Adipose tissue (tissue), 3 donors: ENCODE data around the gene ZYG11A. TPM values are rescaled to one million over a fixed set of nuclear protein-coding genes. Genes with fewer than 3 reads are reported as not detected.
"Not testable (repeated sequence)": the region's sequence is repeated elsewhere in the genome, so short reads cannot be mapped to it uniquely, and the experiment has no call there.

Experiments used
- H3K27ac ChIP-seq: one replicate; pipeline ENCODE4 v1.5.1; 2013; ENCODE audit warnings: low read depth, low read length
- WGBS, 3 donors: extraction: QIAGEN DNeasy Blood & Tissue Kit; methylation state at CpG; one replicate each; pipeline ENCODE4 v1.1.7; 2013; 5-methylcytosine and 5-hydroxymethylcytosine counted together
- polyA plus RNA-seq, 3 donors: library from polyadenylated mRNA; stranded (reverse); fragments of 200-250 nt; gene quantifications; one replicate each; pipeline ENCODE4 v1.2.3, GENCODE V29; 2013
- donor health status: healthy with polysubstance abuse.
- donor health status: Bipolar disorder and iron deficiency.
- donor health status: healthy.

ZYG11A gene
- polyA plus RNA-seq = under 1 TPM in 1 of 3 donors, not detected in 2; 0.03 TPM

GRCh38 chr1:52842643-52843310 is at the start of gene ZYG11A:
Gene ZYG11A, plus strand, starts transcription at chr1:52842760. Its CDS starts 124 bp downstream, at chr1:52842884.
- no peak within 1 kb of the TSS for H3K27ac ChIP-seq

GRCh38 chr1:52793717-52794116 is 48.8 kb upstream of the ZYG11A start:
- 78 to 85% (median 83%) methylated on average over 7 of the region's 7 CpGs for WGBS, 3 donors
- not testable (repeated sequence) for H3K27ac ChIP-seq

More at GRCh38 chr1:52842643-52843310, at the start of gene ZYG11A:
- 1 to 4% (median 3%) methylated on average over 71 to 88 of the region's 88 CpGs for WGBS, 3 donors

- H3K27ac ChIP-seq = no peak overlapping the region
- 60 to 88% (median 63%) methylated on average over 3 of the region's 3 CpGs for WGBS, 3 donors
Observed at GRCh38 chr1:52795464-52795863, 47.1 kb upstream of the ZYG11A start.

- 66 to 93% (median 81%) methylated on average over 3 of the region's 3 CpGs for WGBS, 3 donors
- H3K27ac ChIP-seq = no peak overlapping the region
Observed at GRCh38 chr1:52798331-52798730, 44.2 kb upstream of the ZYG11A start.

GRCh38 chr1:52801011-52801410 is 41.5 kb upstream of the ZYG11A start:
- no peak overlapping the region for H3K27ac ChIP-seq

- 93 to 98% (median 95%) methylated on average over 3 of the region's 3 CpGs for WGBS, 3 donors
- not testable (repeated sequence) for H3K27ac ChIP-seq
Observed at GRCh38 chr1:52804083-52804482, 38.5 kb upstream of the ZYG11A start.

GRCh38 chr1:52814465-52814864 is 28.1 kb upstream of the ZYG11A start:
- WGBS, 3 donors = 73 to 92% (median 83%) methylated on average over 2 of the region's 2 CpGs
- H3K27ac ChIP-seq = no peak overlapping the region

- H3K27ac ChIP-seq = not testable (repeated sequence)
- 96 to 97% (median 96%) methylated on average over 5 of the region's 5 CpGs for WGBS, 3 donors
Observed at GRCh38 chr1:52820830-52821229, 21.7 kb upstream of the ZYG11A start.

GRCh38 chr1:52825868-52826267 is 16.7 kb upstream of the ZYG11A start:
- WGBS, 3 donors = 19 to 36% (median 26%) methylated on average over 1 of the region's 1 CpG
- no peak overlapping the region for H3K27ac ChIP-seq

- 71 to 81% (median 72%) methylated on average over 3 of the region's 3 CpGs for WGBS, 3 donors
- H3K27ac ChIP-seq = no peak overlapping the region
Observed at GRCh38 chr1:52834798-52835197, 7.8 kb upstream of the ZYG11A start.

GRCh38 chr1:52836035-52836434 is 6.5 kb upstream of the ZYG11A start:
- WGBS, 3 donors = 55 to 64% (median 61%) methylated on average over 3 of the region's 3 CpGs
- H3K27ac ChIP-seq = no peak overlapping the region

GRCh38 chr1:52839175-52839574 is 3.4 kb upstream of the ZYG11A start:
- WGBS, 3 donors = 93 to 96% (median 95%) methylated on average over 10 of the region's 10 CpGs
- H3K27ac ChIP-seq = not testable (repeated sequence)

- not testable (repeated sequence) for H3K27ac ChIP-seq
- 76 to 90% (median 85%) methylated on average over 6 of the region's 6 CpGs for WGBS, 3 donors
Observed at GRCh38 chr1:52845119-52845518, 2.6 kb downstream of the ZYG11A start.

GRCh38 chr1:52848423-52848822 is 5.9 kb downstream of the ZYG11A start:
- 87 to 89% (median 87%) methylated on average over 5 of the region's 5 CpGs for WGBS, 3 donors
- H3K27ac ChIP-seq = no peak overlapping the region

- 79 to 94% (median 91%) methylated on average over 4 of the region's 4 CpGs for WGBS, 3 donors
Observed at GRCh38 chr1:52850951-52851350, 8.4 kb downstream of the ZYG11A start.

GRCh38 chr1:52852854-52853253 is 10.3 kb downstream of the ZYG11A start:
- WGBS, 3 donors = 78 to 90% (median 85%) methylated on average over 2 of the region's 2 CpGs
- H3K27ac ChIP-seq = no peak overlapping the region

More at GRCh38 chr1:52850951-52851350, 8.4 kb downstream of the ZYG11A start:
- H3K27ac ChIP-seq = no peak overlapping the region

GRCh38 chr1:52855584-52855983 is 13.0 kb downstream of the ZYG11A start:
- H3K27ac ChIP-seq = no peak overlapping the region
- WGBS, 3 donors = 91 to 93% (median 92%) methylated on average over 4 of the region's 4 CpGs

- no peak overlapping the region for H3K27ac ChIP-seq
- 84 to 94% (median 90%) methylated on average over 4 of the region's 4 CpGs for WGBS, 3 donors
Observed at GRCh38 chr1:52856026-52856425, 13.5 kb downstream of the ZYG11A start.

GRCh38 chr1:52857443-52857842 is 14.9 kb downstream of the ZYG11A start:
- 72 to 80% (median 77%) methylated on average over 4 of the region's 4 CpGs for WGBS, 3 donors
- no peak overlapping the region for H3K27ac ChIP-seq

- H3K27ac ChIP-seq = no peak overlapping the region
- whole genome bisulfite sequencing, 3 donors = 48 to 77% (median 74%) methylated on average over 2 of the region's 2 CpGs
Observed at GRCh38 chr1:52862666-52863458, 20.3 kb downstream of the ZYG11A start.
